ENCODE results near the gene ASAP2. TPM values are rescaled to one million over a fixed set of nuclear protein-coding genes. Genes with fewer than 3 reads are reported as not detected.
A peak's percentile ranks its signal among the peaks of the same experiment; 100 is the strongest.

ASAP2 gene
- total RNA-seq, 1 donor from 2014 or later, result 45.6 TPM

DNA sequence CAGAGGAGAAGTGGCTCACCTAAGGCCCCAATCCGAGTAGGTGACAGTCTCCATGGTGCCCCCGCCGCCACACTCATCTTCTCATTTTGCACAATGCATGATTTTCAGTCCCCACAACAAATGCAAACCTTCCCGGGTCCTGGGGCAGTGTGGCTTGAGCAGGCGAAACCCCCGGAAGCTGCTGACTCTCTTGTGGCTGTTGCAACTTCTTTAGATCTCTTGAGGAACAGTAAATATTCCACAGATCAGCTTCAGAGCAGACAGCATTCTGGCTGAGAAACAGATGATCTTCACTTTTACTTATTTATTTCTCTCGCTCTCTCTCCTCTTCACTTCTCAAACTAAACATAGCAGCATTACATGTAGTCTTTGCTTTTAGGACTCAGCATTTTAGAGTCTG is 51.9 kb downstream of the ASAP2 start:
- TF ChIP-seq, protein P1, sequence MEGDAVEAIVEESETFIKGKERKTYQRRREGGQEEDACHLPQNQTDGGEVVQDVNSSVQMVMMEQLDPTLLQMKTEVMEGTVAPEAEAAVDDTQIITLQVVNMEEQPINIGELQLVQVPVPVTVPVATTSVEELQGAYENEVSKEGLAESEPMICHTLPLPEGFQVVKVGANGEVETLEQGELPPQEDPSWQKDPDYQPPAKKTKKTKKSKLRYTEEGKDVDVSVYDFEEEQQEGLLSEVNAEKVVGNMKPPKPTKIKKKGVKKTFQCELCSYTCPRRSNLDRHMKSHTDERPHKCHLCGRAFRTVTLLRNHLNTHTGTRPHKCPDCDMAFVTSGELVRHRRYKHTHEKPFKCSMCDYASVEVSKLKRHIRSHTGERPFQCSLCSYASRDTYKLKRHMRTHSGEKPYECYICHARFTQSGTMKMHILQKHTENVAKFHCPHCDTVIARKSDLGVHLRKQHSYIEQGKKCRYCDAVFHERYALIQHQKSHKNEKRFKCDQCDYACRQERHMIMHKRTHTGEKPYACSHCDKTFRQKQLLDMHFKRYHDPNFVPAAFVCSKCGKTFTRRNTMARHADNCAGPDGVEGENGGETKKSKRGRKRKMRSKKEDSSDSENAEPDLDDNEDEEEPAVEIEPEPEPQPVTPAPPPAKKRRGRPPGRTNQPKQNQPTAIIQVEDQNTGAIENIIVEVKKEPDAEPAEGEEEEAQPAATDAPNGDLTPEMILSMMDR (conservative IDR thresholded peaks at IDR 0.05), result no peak
- H3K9me3 Mint-ChIP-seq, result no peaks in the 10 kb centered on the region
- peaks cover 79% of the 10 kb centered on the region for H3K4me1 Mint-ChIP-seq (ENCODE audit: unreplicated experiment)
- no peak overlapping the region for H3K27ac Mint-ChIP-seq
- no peaks in the 10 kb centered on the region for H3K36me3 Mint-ChIP-seq
- peak overlapping the region; percentile 12 for H3K4me3 Mint-ChIP-seq
- DNase-seq (ENCODE audit: extremely low spot score, unreplicated experiment), result no peak
- H3K27me3 Mint-ChIP-seq, result no peaks in the 10 kb centered on the region

DNA sequence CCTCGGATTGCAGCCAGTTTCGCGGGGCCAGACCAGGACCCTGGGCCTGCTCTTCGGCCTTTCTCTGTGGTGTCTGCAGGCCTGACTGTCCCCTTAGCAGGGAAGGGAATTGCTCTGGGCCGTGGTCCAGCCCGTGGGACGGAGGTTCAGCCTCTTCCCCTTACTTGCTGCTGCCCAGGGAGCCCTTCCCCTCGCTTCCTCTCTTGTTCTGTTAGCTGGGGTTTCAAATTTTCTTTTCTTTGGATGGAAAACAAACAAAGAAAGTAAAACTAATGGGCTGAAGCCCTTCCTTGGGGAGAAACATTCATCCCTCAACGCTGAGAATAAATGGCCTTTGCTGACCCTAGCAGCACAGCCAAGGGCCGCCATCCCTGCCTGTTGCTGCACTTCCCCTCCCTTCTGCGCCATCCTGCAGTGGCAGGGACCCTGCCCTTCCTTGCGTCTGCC is 52.4 kb downstream of the ASAP2 start:
- no peak overlapping the region for H3K27ac Mint-ChIP-seq
- no peak for DNase-seq (ENCODE audit: extremely low spot score, unreplicated experiment)
- peaks cover 80% of the 10 kb centered on the region for H3K4me1 Mint-ChIP-seq (ENCODE audit: unreplicated experiment)
- no peaks in the 10 kb centered on the region for H3K27me3 Mint-ChIP-seq
- TF ChIP-seq, protein P1 (conservative IDR thresholded peaks at IDR 0.05), result no peak
- H3K36me3 Mint-ChIP-seq, result no peaks in the 10 kb centered on the region
- H3K9me3 Mint-ChIP-seq, result no peaks in the 10 kb centered on the region
- H3K4me3 Mint-ChIP-seq, result peak overlapping the region; percentile 12

DNA sequence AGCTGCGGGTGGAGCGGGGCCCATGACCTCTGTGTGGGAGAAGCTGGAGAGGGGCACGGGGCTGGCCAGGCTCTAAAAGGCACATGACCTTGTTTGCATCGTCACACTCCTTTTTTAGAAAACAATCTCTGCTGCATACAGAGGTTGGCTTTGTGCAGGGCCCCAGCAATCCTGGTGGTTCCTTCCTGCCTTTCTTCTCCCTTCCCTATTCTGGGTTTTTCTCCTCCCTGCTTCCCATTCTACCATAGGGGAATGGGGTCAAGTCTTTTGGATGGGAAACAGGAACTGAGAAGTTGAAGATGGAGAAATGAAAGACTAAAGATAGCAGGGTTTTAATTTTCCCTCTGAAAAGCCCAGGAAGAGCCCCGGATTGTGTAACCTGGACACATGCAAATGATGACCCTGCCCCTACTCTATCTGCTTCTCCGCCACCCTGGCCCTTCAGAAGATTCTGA is 53.9 kb downstream of the ASAP2 start:
- H3K27ac Mint-ChIP-seq, result no peak overlapping the region
- peaks cover 76% of the 10 kb centered on the region for H3K4me1 Mint-ChIP-seq (ENCODE audit: unreplicated experiment)
- TF ChIP-seq, protein P1 (conservative IDR thresholded peaks at IDR 0.05), result no peak
- H3K36me3 Mint-ChIP-seq, result no peaks in the 10 kb centered on the region
- no peak for DNase-seq (ENCODE audit: extremely low spot score, unreplicated experiment)
- no peaks in the 10 kb centered on the region for H3K9me3 Mint-ChIP-seq
- no peak overlapping the region for H3K4me3 Mint-ChIP-seq
- no peaks in the 10 kb centered on the region for H3K27me3 Mint-ChIP-seq

DNA sequence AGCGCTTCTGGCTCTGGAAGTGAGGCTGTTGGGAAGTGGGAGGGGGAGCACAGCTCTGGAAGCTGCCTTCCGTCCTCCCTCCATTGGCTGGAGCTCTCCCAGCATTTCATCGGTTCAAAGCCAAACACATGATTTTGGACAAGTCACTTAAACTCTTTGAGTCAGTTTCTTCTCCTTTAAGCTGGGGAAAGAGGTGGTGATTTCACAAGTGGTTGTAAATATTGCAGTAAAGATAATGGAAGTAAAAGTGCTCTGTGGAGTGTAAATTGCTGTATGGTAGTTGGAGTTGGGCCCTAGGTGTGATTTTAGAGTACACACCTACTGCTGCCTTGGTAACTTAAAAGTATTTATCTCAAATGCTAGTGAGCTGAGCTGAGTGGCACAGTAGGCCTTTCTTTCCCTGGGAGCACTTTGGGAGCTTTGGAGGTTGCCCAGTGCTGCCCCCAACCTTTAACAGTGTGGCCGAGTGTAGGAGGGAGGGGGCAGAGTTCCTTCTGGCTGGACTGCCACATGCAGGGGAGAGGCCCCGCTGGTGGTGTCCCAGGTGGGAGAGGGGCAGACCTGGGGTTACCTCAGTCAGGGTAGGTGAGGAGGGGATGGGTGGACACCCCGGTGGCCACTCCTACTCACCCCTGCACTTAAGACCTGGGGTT is 54.7 kb downstream of the ASAP2 start:
- TF ChIP-seq, protein P1 (conservative IDR thresholded peaks at IDR 0.05), result no peak
- Mint-ChIP-seq H3K27me3 (no peaks in the 10 kb centered on the region), H3K4me3 (no peak overlapping the region), H3K27ac (peak overlapping the region; percentile 35), H3K36me3 (no peaks in the 10 kb centered on the region), H3K4me1 (ENCODE audit: unreplicated experiment) (peaks cover 67% of the 10 kb centered on the region), H3K9me3 (no peaks in the 10 kb centered on the region)
- DNase-seq (ENCODE audit: extremely low spot score, unreplicated experiment), result no peak

DNA sequence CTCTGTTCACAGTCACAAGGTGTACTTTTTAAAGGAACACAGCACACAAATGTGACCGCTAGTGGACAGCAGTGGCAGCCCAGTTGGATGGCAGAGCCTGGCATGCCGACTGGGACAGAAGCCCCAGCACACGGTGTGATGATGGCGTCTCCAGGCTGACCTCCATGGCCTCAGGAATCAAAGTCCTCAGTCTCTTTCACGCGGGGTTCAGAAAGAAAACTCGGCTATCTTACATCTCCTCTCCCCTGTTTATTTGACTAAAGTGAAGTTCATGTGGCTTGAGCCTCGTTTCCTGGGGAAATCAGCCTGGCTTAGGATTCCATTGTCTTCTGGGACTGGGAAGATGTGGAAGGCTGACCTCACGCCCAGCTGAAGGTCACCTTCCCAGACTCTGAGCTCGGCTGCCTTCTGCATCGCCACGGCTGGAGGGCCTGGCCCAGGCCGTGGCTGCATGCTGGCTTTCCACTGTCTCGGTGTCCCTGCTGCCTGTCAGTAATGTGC is 56.1 kb downstream of the ASAP2 start:
- Mint-ChIP-seq H3K27ac (no peak overlapping the region), H3K36me3 (no peaks in the 10 kb centered on the region), H3K4me3 (peak overlapping the region; percentile 17), H3K9me3 (no peaks in the 10 kb centered on the region), H3K27me3 (no peaks in the 10 kb centered on the region), H3K4me1 (ENCODE audit: unreplicated experiment) (peaks cover 56% of the 10 kb centered on the region)
- no peak for DNase-seq (ENCODE audit: extremely low spot score, unreplicated experiment)
- TF ChIP-seq, protein P1 (conservative IDR thresholded peaks at IDR 0.05), result no peak

All from type B pancreatic cell (in vitro differentiated cells).